Osteoblast (primary cell): ENCODE data around the gene ADIPOR2. TPM values are rescaled to one million over a fixed set of nuclear protein-coding genes. Genes with fewer than 3 reads are reported as not detected.
A peak's percentile ranks its signal among the peaks of the same experiment; 100 is the strongest.
"Not testable (repeated sequence)": the region's sequence is repeated elsewhere in the genome, so short reads cannot be mapped to it uniquely, and the experiment has no call there.

Source experiments
- DNase-seq: peaks from one replicate; pipeline ENCODE4 v3.0.0; 2011; ENCODE audit warnings: low spot score, mixed read lengths; ENCODE audit not compliant: insufficient read length; ENCODE audit errors: missing footprints
- H2AFZ ChIP-seq: 2 replicates; pipeline ENCODE4 v1.6.0; 2011; ENCODE audit warnings: mild to moderate bottlenecking, low read length
- H3K27ac ChIP-seq: 2 replicates; pipeline ENCODE4 v1.5.1; 2011; ENCODE audit warnings: mild to moderate bottlenecking, low read depth, low read length, moderate library complexity
- H3K27me3 ChIP-seq: 2 replicates; pipeline ENCODE4 v1.6.0; 2012; ENCODE audit warnings: mild to moderate bottlenecking, control low read depth, inconsistent platforms, low read length, moderate library complexity; ENCODE audit not compliant: insufficient read depth
- H3K36me3 ChIP-seq: 2 replicates; pipeline ENCODE4 v1.5.1; 2011; ENCODE audit warnings: mild to moderate bottlenecking, low read length, control low read depth, moderate library complexity; ENCODE audit not compliant: insufficient read depth
- H3K4me1 ChIP-seq: 2 replicates; pipeline ENCODE4 v1.5.1; 2011; ENCODE audit warnings: mild to moderate bottlenecking, low read length, control low read depth, moderate library complexity; ENCODE audit not compliant: insufficient read depth
- H3K4me2 ChIP-seq: 2 replicates; pipeline ENCODE4 v1.6.0; 2011; ENCODE audit warnings: mild to moderate bottlenecking, low read length; ENCODE audit not compliant: insufficient read depth
- H3K4me3 ChIP-seq: fragments of 200-600 bp; sonication (generic); 3 replicates; pipeline ENCODE4 v1.5.1; 2012; ENCODE audit warnings: mild to moderate bottlenecking, low read length, inconsistent platforms; ENCODE audit not compliant: insufficient read depth
- H3K79me2 ChIP-seq: 2 replicates; pipeline ENCODE4 v1.6.0; 2012; ENCODE audit warnings: mild to moderate bottlenecking, low read length, control low read depth, inconsistent platforms; ENCODE audit not compliant: insufficient read depth
- H3K9me3 ChIP-seq: 2 replicates; pipeline ENCODE4 v1.5.1; 2011; ENCODE audit warnings: low read depth, low read length, control low read depth
- H4K20me1 ChIP-seq: 2 replicates; pipeline ENCODE4 v1.6.0; 2012; ENCODE audit warnings: mild to moderate bottlenecking, low read length, control low read depth; ENCODE audit not compliant: insufficient read depth
- total RNA-seq: library from RNA; depleted of rRNA; stranded (reverse); fragments of >200 nt; gene quantifications from 2 replicates; pipeline ENCODE4 v1.2.3, GENCODE V29; 2012
- TF ChIP-seq, protein P1 (sequence below): IDR thresholded peaks from 2 replicates; pipeline ENCODE4 v1.5.1; 2011; ENCODE audit warnings: mild to moderate bottlenecking, low read depth, low read length, moderate library complexity; ENCODE audit errors: extremely low read depth

Gene ADIPOR2
- total RNA-seq, 1 donor, result 32.2 TPM

GRCh38 chr12:1692226-1692625 lies 1.4 kb downstream of the ADIPOR2 start:
- Histone ChIP-seq H3K4me1 (peaks cover 20% of the 10 kb centered on the region), H3K79me2 (peaks cover 54% of the 10 kb centered on the region), H3K27ac (no peak overlapping the region), H3K4me2 (peak overlapping the region; percentile 87), H4K20me1 (peaks cover 25% of the 10 kb centered on the region), H3K27me3 (no peaks in the 10 kb centered on the region), H3K9me3 (no peaks in the 10 kb centered on the region), H3K36me3 (no peaks in the 10 kb centered on the region), H3K4me3 (peak overlapping the region; percentile 93), H2AFZ (no peak overlapping the region)
- peak; percentile 18 for DNase-seq
- TF ChIP-seq, protein P1, sequence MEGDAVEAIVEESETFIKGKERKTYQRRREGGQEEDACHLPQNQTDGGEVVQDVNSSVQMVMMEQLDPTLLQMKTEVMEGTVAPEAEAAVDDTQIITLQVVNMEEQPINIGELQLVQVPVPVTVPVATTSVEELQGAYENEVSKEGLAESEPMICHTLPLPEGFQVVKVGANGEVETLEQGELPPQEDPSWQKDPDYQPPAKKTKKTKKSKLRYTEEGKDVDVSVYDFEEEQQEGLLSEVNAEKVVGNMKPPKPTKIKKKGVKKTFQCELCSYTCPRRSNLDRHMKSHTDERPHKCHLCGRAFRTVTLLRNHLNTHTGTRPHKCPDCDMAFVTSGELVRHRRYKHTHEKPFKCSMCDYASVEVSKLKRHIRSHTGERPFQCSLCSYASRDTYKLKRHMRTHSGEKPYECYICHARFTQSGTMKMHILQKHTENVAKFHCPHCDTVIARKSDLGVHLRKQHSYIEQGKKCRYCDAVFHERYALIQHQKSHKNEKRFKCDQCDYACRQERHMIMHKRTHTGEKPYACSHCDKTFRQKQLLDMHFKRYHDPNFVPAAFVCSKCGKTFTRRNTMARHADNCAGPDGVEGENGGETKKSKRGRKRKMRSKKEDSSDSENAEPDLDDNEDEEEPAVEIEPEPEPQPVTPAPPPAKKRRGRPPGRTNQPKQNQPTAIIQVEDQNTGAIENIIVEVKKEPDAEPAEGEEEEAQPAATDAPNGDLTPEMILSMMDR, result no peak

DNA sequence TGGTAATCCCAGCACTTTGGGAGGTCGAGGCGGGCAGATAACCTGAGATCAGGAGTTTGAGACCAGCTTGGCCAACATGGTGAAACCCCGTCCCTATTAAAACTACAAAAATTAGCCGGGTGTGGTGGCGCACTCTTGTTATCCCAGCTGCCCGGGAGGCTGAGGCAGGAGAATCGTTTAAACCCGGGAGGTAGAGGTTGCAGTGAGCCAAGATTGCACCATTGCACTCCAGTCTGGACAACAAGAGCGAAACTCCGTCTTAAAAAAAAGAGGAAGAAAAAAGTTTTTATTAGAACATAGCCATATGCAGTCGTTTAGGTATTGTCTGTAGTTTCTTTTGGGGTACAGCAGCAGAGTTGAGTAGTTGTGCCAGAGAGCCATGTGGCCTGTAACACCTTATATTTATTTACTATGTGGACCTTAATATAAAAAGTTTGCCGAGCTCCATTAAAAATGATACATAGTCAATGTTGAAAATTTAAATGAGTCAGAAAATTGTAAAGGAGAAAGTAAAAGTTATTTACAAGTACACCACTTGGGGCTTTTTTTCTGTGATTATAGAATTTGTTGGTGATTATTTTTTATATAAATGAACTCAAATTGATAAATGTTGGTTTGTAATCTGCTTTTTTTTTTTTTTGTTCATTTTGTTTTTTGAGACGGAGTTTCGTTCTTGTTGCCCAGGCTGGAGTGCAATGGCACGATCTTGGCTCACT lies 2.2 kb downstream of the ADIPOR2 start:
- Histone ChIP-seq H3K9me3 (no peaks in the 10 kb centered on the region), H3K27ac (no peak overlapping the region), H3K4me1 (peaks cover 20% of the 10 kb centered on the region), H3K27me3 (no peaks in the 10 kb centered on the region), H3K4me2 (no peak overlapping the region), H2AFZ (no peak overlapping the region), H3K4me3 (no peak overlapping the region), H4K20me1 (peaks cover 33% of the 10 kb centered on the region), H3K79me2 (peaks cover 62% of the 10 kb centered on the region), H3K36me3 (no peaks in the 10 kb centered on the region)
- TF ChIP-seq, protein P1, result no peak
- no peak for DNase-seq

- Histone ChIP-seq H3K4me1 (peaks cover 15% of the 10 kb centered on the region), H3K79me2 (peaks cover 82% of the 10 kb centered on the region), H4K20me1 (peaks cover 37% of the 10 kb centered on the region)
- not testable (repeated sequence) for H3K4me2 ChIP-seq, H3K4me3 ChIP-seq, DNase-seq, H2AFZ ChIP-seq, H3K9me3 ChIP-seq, H3K27ac ChIP-seq, H3K36me3 ChIP-seq, H3K27me3 ChIP-seq
Measured at GRCh38 chr12:1695097-1695496, 4.2 kb downstream of the ADIPOR2 start.

- peak; percentile 62 for DNase-seq
- peak overlapping the region; percentile 23 for H3K4me2 ChIP-seq
Measured at GRCh38 chr12:1695886-1696670, 5.2 kb downstream of the ADIPOR2 start.

More at GRCh38 chr12:1695886-1696670, 5.2 kb downstream of the ADIPOR2 start:
- Histone ChIP-seq H3K4me3 (no peak overlapping the region), H3K36me3 (no peaks in the 10 kb centered on the region), H3K79me2 (peaks cover 90% of the 10 kb centered on the region), H3K27me3 (no peaks in the 10 kb centered on the region), H3K27ac (no peak overlapping the region), H3K4me1 (peaks cover 12% of the 10 kb centered on the region), H3K9me3 (no peaks in the 10 kb centered on the region), H4K20me1 (peaks cover 37% of the 10 kb centered on the region), H2AFZ (no peak overlapping the region)
- TF ChIP-seq, protein P1, result no peak
